Ammon's horn (tissue), 1 donor: Measurements from ENCODE around the gene YPEL2.
A peak's percentile ranks its signal among the peaks of the same experiment; 100 is the strongest.
"Not testable (repeated sequence)": the region's sequence is repeated elsewhere in the genome, so short reads cannot be mapped to it uniquely, and the experiment has no call there.

Experiments used
- DNase-seq: peaks from one replicate; pipeline ENCODE4 v3.0.0-alpha.2; 2016; ENCODE audit warnings: low spot score

YPEL2 gene

GRCh38 chr17:59406808-59407381 is 75.4 kb downstream of the YPEL2 start:
- no peak for DNase-seq

GRCh38 chr17:59409336-59410048 is 78.0 kb downstream of the YPEL2 start:
- DNase-seq, result no peak

DNA sequence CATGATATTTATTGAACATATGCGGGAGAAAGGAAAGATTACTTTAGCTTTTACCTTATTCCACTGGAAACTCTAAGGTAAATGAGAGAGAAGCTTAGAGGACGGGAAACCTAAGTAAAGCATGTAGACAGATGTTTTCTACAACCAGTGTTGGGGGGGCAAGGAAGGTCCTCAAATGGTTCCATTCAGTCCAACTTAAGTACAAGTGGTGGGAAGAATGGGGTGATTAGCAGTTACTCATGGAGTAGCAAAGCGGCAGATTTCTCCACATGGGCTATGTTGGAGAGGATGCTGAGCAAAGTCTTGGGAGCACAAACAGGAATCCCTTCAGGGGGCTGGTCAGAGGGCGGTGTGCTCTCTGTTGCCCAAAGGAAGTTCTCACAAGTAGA is 78.6 kb downstream of the YPEL2 start:
- no peak for DNase-seq

DNA sequence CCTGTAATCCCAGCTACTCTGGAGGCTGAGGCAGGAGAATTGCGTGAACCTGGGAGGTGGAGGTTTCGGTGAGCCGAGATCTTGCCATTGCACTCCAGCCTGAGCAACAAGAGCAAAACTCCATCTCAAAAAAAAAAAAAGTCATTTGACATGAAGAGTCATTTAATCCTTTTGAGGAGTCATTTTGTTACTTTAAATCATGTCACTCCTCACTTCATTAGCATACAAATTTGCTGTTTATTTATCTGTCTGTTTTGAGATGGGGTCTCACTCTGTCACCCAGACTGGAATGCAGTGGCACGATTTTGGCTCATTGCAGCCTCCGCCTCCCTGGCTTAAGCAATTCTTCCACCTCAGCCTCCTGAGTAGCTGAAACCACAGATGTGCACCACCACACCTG is 81.0 kb downstream of the YPEL2 start:
- not testable (repeated sequence) for DNase-seq

DNA sequence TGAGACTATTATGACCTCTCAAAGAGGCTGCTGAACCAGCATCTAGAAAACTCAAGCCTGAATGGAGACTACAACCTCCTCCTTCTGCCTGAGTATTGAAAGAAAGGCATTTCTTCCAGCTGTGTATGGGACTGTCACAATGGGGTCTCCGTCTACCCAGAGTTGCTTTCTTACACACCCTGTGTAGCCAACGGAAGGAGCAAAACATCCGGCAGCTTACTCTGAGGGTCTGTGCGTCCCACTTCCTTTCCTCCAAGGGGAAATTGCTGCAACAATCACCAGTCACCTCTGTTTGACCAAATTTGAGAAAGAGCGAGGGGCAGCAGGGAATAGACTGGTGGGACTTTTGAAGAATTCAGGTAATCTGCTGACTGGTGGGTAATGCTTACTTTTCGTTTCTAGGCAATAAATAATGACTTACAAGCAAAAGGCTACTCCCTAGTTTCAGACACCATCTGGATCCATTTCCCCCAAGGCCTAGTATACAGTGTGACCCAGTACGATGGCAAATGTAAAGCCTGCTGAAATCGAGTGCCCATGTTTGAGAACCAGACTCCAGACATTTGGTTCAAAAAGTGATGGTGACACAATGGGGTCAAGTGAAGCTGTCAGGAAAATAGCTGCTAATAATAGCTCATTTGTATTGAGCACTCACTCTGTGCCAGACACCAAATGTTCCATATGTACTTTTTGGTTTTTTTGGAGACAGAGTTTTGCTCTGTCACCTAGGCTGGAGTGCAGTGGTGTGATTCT is 81.7 kb downstream of the YPEL2 start:
- no peak for DNase-seq

DNA sequence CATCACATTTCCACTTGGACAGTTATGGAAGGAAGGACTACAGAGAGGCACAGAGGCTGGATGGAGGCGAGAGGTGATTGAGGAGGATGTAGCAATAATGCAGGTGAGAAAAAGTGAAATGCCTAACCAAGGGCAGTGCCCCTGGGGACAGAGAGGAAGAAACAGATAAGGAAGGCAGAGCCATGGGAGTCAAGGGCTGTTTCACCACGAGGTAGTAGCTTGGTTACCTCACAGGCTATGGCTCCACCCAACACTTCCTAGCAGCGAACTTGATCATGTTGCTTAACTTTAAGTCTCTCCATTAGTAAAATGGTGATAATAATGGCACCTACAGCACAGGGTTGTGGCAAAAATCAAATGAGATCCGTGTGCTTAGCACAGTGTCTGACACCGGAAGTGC is 83.9 kb downstream of the YPEL2 start:
- DNase-seq, result no peak

- no peak for DNase-seq
Observed at GRCh38 chr17:59416184-59416583, 84.7 kb downstream of the YPEL2 start.

- DNase-seq, result no peak
Observed at GRCh38 chr17:59417452-59417851, 86.0 kb downstream of the YPEL2 start.

GRCh38 chr17:59418732-59419166 is 87.3 kb downstream of the YPEL2 start:
- no peak for DNase-seq

DNA sequence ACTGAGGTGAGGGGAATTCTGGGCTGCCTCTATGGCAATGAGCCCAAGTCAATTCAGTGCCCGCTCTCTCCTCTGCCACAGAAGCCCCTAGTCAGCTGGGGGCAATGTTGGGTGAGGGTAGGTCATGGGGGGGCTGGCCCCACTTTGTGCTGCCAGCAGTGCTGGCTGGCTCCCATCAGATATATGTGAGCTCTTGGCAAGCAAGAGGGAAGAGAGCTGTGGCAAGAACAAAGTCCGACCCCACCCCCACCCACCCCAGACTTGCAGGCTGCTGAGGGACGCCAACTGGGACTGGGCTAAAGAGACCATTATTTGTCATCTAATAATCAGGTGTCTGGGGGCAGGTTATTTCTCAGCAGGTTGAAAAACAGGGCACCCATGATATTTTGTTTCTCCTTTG is 89.4 kb downstream of the YPEL2 start:
- DNase-seq, result no peak

DNA sequence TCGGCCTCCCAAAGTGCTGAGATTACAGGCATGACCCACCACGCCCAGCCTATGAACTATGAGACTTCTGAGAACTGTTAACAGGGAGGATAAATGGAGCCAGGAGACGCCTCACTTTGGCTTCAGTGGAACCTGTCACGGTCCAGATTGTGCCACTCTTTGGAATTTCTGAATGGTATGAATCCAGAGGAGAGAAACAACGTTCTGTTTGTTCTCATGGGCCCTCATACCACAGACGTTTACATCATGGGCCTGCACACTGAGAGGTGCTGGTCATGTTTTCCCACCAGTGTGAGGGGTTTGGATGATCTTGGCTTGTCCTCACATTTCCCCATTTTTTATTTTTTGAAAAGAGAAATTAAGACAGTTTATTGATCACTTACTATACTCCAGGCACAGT is 90.3 kb downstream of the YPEL2 start:
- DNase-seq, result no peak

- DNase-seq, result no peak
Observed at GRCh38 chr17:59423137-59423724, 91.8 kb downstream of the YPEL2 start.

DNA sequence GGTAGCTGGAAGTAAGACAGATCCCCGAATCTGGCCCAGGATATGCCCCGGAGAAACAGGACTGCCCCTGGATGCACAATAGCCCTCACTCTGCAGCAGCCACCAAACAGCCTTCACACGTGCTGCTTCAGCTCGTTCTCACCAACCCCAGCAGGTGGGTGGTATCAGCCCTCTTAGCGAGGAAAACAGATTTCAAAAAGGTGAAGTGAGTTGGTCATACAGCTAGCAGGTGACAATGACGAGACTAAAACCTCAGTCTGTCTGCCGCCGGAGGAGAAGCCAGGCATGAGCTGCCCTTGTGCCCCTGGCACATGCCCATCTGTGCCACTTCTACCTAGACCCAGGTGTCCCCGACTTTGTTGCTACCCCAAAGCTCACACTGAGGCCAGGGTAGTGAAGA is 92.4 kb downstream of the YPEL2 start:
- DNase-seq, result no peak

GRCh38 chr17:59424331-59424730 is 92.9 kb downstream of the YPEL2 start:
- DNase-seq, result no peak

GRCh38 chr17:59425085-59425931 is 93.9 kb downstream of the YPEL2 start:
- DNase-seq, result no peak

DNA sequence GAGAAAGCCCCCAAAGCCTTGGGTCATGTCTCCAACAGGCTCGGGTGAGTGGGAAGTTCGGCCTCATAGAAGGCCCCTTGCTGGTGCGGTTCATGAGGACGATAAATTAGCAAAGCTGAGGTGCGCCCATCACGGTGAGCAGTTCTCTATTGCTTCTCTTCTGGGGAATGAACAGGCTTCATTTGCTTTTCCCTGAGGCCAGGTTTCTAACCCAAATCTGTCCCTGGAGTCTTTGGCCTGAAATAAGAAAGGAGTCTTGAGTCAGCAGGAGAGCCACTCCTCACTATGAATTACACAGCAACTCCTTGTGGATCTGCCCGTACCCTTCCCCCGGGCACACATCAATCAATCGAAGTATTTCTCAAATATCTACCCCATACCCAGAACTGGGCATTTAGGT is 94.6 kb downstream of the YPEL2 start:
- DNase-seq, result no peak

- DNase-seq, result peak; percentile 81
Observed at GRCh38 chr17:59427425-59427921, 96.0 kb downstream of the YPEL2 start.

- DNase-seq, result no peak
Observed at GRCh38 chr17:59427996-59428395, 96.5 kb downstream of the YPEL2 start.

DNA sequence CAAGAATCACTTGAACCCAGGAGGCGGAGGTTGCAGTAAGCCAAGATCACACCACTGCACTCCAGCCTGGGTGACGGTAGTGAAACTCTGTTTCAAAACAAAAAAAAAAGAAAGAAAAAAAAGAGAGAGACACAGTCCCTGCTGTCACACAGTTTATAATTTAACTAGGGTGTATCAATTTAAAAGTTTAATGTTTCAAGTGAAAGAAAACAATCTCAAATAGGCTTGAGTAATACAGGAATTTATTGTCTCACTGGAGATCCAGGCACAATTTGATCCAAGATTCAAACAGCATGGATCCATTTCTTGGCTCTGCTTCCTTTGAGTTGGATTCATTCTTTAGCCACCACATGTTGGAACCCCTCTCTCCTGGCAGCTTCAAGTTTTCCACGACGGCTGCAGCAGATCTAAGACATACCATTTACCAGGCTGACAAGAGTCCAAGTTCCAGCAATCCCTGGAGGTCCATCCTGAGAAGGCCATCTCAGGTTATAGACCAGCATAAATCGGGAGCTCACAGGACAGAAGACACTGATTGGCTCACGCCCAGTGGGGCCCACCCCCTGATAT is 97.5 kb downstream of the YPEL2 start:
- no peak for DNase-seq

DNA sequence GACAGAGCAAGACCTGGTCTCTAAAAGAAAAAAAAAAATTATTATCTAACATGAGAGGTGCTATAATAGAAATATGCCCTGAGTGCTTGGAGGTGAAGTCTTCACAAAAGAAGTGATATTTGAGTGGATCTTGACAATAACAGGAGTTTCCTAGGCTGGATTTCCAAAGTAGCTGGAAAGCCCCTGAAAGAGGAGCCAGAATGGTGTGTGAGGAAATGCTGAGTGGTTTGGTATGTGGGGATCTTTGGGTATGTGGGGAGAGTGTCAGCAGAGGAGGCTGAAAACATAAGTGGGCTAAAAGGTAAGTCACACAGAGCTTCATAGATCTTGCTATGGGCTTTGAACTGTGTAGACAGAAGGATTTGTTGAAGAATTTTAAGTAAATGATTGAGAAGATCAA is 100.1 kb downstream of the YPEL2 start:
- DNase-seq, result no peak

DNA sequence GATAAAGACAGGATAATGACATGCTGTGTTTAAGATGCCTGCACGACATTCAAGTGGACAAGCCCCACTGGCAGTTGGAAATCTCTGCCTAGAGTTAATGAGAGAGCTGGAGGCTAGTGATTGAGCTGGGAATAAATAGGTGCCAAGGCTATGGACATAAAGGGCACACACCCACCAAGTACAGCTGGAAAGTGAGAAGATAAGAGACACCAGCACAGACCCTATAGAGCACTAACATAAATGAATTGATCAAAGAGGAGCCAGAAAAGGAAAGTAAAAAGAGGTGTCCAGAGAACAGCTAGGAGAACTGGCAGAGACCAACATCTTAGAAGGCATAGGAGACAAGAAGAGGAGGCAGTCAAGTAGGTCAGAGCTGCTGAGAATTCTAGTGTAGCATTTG is 101.2 kb downstream of the YPEL2 start:
- no peak for DNase-seq
